NCI-H446 treated with DMSO at 0.1 percent for 48 hours (cell line): Measurements from ENCODE around the gene SFSWAP.

Experiments
- DNase-seq: peaks from one replicate; lab custom pipeline; 2025; lab: John Stamatoyannopoulos, UW

Gene SFSWAP

DNA sequence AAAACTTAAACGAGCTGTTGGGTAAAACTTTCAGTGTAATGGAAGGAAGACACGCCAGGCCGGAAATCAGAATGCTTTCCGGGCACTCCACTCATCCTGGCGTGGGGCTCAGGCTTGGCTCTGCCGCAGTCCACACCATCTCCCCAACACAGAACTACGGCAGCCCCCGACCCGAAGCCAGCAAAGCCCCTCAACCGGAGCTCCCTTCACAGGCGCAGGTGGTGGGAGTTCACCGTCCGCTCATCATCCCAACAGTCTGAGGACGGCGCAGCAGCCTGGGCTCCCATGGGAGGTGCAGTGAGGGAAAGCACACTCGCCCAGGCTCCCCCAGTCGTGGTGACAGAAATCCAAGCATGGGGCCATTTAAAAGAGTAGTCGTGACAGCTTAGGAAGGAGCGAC is 106.4 kb downstream of the SFSWAP start:
- no peak for DNase-seq

DNA sequence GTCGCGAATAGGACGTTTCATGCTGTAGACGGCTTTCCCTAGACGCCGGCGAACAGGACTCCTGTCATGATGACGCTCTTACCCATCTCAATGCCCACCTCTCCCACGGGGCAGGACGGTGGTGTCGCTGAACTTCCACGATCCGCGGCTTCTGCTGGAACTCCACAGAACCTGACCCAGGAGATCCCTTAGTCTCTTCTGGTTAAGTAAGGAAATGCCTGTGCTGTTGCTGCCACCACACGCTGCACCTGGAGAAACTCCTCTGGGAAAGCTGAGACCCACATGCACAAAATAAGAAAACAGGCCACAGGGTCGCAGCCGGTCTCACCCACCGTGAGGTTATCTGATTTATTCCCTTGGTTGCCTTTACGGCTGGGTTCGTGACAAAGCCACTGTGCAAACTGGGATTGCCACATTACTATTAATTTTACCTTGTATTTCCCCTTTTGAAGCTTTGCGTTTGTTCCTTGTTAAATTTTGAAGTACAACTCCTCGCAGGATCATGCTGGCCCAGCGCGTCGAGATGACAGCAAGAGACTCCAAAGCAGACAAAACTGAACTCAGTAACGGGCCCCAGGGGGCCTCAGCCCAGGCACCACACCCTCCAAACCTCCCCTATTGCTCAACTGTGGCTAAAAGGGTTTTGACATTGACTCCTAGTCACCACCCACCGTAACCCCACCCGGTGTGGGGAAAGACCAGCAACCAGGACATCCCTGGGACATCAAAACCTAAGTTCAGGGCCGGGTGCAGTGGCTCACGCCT is 108.1 kb downstream of the SFSWAP start:
- DNase-seq: no peak

DNA sequence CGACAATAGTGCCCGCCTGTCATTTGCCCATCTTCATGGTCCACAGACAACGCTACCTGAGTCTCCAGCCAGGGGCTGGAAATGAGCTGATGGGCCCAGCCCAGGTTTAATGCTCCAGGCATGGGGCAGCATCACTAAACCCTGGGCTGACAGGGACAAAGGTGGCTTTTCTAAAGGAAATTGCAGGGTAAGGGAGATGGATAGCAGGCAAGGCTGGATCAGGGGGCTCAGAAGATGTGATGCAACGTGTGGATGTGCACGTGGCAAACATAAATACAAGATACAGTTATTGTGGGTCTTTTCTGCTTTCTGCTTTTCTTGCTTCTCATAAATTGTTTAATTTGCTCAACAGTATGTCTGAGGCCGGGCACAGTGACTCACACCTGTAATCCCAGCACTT is 113.6 kb downstream of the SFSWAP start:
- no peak for DNase-seq

DNA sequence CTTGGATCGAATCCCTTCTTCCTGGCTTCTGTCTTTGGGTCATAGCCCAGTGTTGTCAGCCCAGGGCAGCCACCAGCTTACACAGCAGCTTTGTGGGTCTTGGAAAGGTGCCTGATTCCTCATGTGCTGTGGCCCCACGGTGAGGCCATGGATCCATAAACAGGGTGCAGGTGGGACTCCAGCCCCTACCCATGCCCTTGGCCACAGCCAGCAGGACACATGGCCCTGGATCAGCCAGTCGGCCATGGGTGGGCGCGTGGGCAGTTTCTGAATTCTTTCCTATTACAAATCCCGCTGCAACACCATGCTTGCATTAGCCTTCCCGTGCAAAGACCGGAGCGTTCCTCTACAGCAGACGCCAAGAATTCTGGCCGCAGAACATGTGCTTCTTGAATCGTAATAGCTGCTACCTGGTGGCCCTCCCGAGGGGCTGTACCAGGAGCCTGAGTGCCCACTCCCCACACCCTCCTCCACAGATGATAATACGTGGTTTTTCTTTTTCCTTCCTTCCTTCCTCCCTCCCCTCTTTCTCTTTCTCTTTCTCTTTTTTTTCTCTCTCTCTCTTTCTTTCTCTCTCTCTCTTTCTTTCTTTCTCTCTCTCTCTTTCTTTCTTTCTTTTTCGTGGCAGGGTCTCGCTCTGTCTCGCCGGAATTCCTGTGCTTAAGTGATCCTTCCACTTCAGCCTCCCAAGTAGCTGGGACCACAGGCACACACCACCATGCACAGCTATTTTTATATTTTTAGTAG is 114.4 kb downstream of the SFSWAP start:
- DNase-seq: no peak

DNA sequence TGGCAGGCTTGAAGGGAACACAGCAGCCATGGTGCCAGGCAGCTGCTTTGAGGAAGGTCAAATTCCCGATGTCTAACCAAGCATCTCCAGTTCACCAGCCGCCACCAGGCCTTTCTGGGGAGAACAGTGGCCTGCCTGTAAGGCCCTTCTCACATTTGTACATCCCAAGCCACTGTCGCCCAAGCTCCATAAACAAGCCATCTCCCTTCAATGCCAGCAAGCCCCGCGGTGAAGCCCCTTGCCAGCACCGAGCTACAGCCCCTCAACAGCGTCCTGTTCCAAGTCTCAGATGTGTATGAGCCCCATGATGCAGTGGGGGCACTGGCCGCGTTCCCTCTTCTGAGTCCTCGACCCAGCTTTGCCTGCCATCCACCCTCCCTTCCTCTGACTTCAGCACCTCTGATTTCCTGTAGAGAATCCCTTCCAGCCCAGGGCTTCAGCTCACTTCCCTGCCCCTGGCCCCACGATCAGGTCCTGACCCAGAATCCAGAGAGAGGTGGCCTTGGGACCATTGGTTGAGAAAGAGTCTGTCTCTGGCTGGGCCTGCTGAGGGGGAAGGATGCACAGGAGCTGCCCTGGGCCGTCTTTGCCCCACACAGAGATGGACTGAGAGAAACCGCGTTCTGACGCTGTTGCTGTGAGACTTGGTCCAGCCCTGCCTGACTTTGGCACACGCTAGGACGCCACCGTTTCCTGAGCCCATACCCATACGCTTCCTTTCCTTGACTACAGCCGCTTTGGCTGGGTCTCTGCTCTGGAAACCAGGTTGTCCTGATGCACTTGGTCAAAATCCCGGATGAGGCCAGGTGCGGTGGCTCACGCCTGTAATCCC is 115.4 kb downstream of the SFSWAP start:
- no peak for DNase-seq

DNA sequence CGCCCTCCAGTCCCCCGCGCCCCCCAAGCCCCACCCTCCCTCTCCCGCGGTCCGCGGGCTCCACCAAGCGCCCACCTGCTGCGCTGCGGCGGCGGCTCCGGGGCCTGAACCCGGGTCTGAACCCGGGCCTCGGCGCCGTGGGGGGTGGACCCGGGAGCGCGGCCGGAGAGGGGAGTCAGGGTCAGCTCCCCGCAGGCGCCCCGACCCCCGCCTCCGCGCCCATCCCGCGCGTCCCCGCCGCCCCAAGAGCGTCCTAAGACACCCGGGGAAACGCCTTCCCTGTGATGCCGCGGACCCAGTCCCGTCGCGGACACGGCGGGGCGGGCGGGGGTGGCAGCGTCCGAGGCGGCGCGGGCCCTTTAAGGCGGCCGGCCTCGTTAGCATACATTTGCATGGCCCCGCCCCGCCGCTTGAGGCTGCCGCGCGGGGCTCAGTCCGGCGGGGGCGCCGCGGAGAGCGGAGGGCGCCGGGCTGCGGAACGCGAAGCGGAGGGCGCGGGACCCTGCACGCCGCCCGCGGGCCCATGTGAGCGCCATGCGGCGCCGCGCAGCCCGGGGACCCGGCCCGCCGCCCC is 117.2 kb downstream of the SFSWAP start, which contains the start of gene MMP17:
Gene MMP17 (plus strand): TSS at position 433 of the 574 bp plus-strand sequence. CDS start 102 bp downstream, at position 535.
- DNase-seq: no peak

DNA sequence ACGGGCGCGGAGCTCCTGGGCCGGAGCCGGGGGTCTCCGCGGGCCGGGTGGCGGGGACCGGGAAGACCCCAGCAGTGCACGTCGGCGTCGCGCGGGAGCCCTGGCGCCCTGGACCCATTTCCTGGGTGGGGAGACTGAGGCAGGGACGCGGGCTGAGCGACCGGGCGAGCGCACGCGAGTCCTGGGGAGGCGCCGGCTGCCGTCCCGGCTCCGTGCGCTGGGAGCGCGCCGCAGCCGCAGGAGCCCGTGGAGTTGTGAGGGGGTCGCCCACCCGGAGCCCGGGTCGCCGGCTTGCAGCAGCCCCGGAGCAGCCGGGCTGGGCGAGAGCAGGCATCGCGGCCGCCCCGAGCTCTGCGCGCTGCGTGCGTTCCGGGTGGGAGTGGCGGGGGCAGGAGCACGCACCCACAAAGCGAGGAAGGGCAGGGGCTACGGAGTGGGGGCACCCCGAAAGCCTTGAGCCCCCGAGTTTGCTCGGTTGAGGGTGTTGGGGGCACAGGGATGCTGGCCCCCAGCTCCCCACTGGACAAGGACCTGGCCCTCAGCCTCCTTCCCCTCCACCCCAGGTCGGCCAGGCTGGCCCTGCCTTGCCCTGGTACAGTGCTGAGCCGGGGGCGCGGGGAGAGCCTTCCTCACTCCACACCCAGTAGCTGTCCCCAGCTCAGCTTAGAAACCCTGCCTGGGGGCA is 117.9 kb downstream of the SFSWAP start:
- no peak for DNase-seq

DNA sequence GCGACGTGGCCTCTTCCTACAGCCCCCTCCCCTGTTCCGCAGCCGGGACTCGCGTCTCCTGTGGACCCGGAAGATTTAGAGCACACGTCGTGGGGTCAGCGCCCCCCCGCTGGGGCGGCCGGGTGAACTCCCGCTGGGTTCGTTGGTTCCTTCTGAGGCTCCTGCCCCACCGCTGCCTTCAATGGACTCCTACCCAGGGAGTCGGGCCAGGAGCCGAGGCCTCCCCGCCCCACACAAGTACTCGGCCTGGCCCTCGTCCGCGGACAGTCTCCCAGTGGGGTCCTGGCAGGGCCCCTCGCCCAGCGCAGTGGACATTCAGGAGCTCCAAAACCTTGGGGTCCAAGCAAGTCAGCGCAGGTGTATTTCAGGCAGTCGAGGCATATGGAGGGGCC is 118.5 kb downstream of the SFSWAP start:
- no peak for DNase-seq

DNA sequence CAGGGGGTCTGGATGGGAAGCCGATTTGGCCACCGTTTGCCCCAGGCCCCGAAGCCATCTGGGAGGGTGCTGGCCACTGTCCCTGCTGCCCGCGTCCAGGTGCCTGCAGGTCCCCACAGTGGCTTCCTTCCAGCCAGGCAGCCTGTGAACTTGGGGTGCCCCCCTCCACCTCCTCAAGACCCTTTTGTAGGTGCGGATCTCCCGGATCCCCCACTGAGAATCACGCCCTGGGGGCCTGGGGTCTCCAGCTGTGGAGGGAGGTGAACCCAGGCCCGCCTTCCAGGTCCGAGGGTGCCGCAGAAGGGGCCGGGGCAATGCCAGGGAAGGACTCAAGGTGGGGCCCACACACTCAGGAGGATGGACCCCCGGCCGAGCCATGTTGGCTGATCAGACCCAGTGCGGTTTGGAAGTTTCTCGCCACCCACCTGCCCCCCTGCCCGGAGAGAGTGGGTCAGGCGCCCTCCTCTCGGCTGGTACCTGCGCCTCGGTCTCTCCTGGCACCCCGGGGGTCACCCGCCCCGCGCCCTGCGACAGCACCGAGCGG is 119.0 kb downstream of the SFSWAP start:
- no peak for DNase-seq

DNA sequence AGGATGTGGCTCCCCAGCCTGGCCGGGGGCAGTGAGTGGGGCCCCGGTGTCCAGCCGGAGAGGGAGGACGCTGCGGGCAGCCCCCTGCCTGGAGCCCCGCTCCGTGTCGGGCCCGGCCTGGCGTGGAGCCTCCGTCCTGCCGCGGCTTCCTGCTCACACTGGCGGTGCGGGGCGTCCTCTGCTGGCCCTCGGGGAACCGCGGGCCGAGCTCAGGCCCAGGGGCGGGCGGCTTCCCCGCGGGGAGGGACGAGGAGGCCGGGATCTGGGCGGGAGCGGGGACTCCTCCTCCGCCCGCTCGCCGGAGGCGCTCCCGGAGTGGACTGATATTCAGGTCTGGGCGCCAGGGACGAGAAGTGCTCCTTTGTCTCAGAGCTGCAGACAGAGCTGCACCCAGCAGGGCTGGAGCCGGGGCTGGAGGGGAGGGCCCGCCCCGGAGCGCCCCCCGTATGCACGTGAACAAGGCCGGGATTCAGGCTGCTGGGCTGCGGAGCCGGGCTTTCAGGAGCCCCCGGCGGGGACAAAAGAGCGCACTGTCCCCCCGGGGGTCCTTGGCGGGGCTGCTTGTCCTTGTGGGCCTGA is 119.5 kb downstream of the SFSWAP start:
- no peak for DNase-seq

DNA sequence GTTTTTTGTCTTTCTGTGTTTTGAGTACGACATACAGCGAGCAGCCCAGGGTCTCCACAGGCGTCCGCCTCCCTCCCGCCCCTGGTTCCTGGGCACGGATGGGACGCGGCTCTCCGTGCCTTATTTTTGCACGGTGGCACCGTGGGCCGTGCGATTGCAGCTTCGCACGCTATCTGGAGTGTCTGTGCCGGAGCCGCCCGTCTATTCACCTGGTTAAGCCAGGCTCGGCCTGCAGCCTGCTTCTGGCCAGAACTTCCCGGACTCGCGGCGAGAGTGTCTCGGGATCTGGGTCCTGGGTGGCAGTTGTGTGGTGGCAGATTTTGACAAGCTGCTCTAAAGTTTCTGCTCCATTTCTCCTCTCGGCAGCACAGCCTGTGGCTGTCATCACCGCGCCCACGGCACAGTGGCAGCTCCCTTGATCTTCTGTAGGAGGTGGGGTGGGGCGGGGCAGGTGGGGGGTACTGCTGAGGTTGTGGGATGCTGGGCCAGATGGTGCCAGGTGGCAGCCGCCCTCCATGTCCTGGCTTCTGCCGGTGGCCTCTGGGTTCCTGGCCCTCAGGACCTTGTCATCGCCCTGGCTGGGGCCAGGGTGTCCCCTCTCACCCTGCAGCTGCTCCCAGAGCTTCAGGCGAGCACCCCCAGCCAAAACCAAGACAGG is 120.2 kb downstream of the SFSWAP start:
- DNase-seq: no peak

DNA sequence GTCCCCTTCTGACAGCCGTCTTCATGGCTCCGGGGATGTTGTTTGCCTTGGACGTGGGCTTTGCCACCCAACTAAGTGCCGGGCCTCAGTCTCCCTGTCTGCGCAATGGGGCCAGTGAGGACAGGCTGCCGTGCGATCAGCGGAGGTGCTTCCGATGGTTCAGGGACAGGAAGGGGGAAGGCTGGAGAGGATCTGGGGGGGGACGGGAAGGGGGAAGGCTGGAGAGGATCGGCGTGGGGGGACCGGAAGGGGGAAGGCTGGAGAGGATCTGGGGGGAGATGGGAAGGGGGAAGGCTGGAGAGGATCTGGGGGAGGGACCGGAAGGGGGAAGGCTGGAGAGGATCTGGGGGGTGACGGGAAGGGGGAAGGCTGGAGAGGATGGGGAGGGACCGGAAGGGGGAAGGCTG is 120.7 kb downstream of the SFSWAP start:
- DNase-seq: no peak

DNA sequence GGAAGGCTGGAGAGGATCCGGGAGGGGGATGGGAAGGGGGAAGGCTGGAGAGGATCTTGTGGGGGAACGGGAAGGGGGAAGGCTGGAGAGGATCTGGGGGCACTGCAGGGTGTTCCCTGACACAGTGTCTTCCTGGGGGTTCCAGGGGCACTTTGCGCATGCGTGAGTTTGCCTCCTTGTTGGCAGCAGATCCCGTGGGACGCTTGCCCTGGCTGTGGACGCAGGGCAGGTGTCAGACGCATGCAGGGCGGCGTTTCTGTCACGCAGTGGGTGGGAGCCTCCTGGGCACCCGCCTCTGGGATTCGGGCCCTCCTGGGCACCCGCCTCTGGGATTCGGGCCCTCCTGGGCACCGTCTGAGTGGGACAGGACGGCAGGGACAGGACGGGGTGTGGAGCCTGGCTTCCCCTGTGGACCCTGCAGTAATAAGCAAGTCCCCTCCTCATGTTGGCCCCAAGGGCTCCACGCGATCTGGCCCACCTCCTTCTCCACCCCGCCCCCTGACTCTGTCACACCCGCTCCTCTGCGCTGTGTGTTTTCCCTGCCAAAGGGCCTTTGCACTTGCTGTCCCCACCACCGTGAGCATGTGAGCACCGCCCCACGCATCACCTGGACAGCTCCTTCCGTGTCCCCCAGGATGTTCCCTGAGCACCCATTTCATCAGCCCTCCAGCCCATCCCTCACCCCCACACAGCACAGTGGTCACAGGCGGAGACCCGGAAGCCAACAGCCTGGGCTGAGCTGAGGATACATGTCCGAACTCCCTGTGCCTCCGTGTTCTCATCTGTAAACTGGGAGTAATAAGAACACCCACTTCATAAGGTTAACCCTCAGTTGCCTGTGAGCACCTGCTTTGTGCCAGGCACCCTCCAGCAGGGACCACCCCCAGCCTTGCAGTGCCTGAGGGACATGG is 121.7 kb downstream of the SFSWAP start:
- no peak for DNase-seq

DNA sequence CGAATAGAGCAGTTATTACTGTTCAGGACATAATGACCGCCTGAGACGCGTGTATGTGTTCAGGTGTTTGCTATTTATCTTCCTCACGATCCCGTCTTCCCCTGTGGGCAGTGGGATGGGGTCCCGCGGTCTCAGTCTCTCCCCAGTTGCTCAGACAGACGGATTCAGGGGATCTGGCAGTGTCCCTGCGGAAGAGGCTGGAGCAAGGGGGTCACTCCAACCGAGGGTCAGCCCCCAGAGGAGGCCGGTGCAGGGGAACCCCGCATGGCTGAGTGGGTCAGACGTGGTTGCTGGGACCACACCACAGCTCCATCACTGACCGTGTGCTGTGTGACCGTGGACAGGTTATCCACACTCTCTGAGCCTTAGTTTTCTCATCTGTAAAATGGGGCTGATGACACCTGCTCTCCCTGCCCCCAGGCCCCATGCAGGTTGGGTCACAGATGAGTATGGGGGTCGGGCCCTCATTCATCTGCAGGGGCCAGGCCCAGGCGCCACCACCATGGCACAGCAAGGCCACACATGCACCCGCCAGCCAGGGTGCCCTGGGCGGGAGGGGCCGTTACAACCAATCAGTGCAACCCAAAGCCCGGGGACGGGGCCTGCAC is 122.5 kb downstream of the SFSWAP start:
- DNase-seq: no peak

DNA sequence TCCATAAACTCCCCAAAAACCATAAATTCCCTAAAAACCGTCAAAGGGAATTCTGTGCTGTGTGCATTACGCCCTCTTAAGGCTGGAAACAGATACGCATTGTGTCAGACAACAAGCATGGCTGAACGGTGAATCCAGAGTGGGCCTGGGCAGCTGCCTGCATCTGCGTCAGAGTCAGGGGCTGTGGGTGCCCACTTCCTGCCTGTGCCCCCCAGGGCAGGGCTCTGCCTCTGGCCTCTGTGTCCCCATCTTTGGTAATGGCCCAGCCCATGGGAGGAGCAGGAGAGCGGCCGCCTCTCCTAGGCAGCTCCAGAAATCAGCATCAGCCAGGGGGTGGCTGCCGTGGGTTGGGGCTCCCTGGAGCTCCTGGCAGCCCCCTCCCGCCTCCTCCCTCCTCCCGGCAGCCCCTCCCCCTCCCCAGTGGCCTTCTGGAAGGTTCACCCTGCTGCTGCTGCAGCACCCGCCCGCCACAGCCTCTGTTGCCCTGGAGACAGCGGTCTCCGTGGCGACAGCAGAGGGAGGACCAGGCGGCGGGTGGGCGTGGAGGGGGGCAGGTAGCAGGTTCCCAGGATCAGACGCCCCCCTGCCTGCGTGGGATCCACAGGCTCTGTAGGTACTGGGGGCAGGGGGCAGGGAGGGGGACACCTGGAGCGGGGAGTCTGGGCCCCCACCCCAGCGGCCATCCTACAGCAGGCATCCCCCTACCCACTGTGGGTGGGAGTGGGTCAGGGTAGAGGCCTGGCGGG is 123.2 kb downstream of the SFSWAP start:
- no peak for DNase-seq

DNA sequence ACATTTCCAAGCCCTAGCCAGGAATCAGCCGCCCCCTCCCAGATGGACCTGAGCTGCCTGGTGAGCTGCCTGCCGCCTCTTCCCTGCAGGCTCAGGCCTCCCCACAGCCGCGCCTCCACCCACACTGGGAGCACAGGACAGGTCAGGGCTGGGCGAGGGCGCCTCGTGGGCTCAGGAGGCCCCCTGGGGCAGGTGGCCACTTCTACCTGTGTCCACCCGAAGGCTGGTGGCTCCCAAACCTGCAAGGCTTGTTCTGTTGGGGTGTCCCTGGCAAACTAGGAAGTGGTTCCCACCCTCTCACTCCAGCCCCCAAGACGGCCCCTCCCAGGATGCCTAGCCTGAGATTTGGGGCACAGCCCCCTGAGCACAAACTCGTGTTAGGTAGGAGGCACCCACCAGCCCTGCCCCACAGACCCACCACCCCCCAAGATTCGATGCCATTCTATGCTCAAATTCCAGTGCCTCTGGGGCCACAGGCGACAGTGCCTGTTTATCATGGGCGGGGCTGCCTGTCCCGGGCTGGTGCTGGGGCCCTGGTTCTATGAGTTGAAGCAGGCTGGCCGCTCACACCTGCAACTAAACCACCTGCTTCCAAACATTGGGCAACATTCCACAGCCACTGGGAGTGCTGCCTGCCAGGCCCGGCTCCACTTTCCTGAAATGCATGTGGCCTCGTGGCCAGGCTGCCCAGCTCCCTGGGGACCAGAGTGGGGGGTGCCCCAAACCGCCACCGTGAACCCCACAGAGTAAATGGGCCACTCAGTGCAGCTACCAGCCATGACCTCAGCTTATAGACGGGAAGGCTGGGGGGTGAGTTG is 124.1 kb downstream of the SFSWAP start:
- DNase-seq: no peak

DNA sequence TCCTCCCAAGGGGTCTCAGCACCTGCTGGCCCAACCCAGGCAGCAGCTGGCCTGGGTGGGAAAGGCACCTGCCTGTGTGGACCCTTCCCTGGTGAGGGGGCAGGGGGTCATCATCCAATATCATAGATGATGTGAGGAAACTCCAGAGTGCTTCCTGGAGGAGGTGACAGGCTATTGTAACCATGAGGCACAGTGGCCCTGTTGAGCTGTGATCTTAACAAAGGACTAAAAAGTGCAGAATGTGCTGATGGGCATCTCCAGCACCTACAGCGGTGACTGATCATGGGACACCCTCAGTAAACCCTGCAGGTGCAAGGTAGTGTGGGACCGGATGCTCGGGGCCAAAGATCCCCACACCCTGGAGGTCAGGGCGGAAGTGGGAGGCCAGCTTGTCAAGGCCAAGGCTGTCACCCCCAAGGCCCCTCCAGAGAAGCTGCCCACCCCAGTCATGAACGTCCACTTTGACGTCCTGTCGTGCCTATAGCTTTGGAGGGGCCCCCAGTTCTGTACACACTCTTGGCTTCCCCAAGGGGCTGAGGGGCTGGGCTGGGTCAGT is 124.8 kb downstream of the SFSWAP start:
- no peak for DNase-seq
